Esophagus muscularis mucosa (tissue), 4 donors: Measurements from ENCODE around the gene ERVW-1. TPM values are rescaled to one million over a fixed set of nuclear protein-coding genes. Genes with fewer than 3 reads are reported as not detected.

Experiments used
- DNase-seq: peaks from one replicate; pipeline ENCODE4 v3.0.0-alpha.2; 2017; ENCODE audit errors: extremely low spot score
- H3K27ac ChIP-seq, 4 donors: fragments of 200-600 bp; sonication (generic); replicated peaks in 1 of 4; 1 replicate in 3 of 4; 2 replicates in 1 of 4; pipeline ENCODE4 v1.5.1; 2016 to 2019; ENCODE audit warnings: mild to moderate bottlenecking in 1 of 4
- H3K27me3 ChIP-seq, 4 donors: fragments of 200-600 bp; sonication (generic); one replicate each; pipeline versions ENCODE4 v1.5.1 to v1.6.0; 2016 to 2019
- H3K36me3 ChIP-seq, 4 donors: fragments of 200-600 bp; sonication (generic); one replicate each; pipeline ENCODE4 v1.5.1; 2016 to 2019
- H3K4me1 ChIP-seq, 4 donors: fragments of 200-600 bp; sonication (generic); one replicate each; pipeline ENCODE4 v1.5.1; 2016 to 2019
- H3K4me3 ChIP-seq, 4 donors: fragments of 200-600 bp; sonication (generic); 1 replicate in 2 of 4; 2 replicates in 2 of 4; pipeline ENCODE4 v1.5.1; 2016 to 2019; ENCODE audit warnings: mild to moderate bottlenecking in 4 of 4, moderate library complexity in 1 of 4
- H3K9me3 ChIP-seq, 4 donors: fragments of 200-600 bp; sonication (generic); 1 replicate in 3 of 4; 2 replicates in 1 of 4; pipeline ENCODE4 v1.5.1; 2016 to 2019
- CTCF ChIP-seq, 3 experiments: fragments of 200-600 bp in 2 of 3; fragments of 450-650 bp in 1 of 3; sonication (generic) in 2 of 3; IDR thresholded peaks; one replicate each; pipeline ENCODE4 v1.5.1; 2017 to 2019; ENCODE audit warnings: antibody characterized with exemption in 3 of 3, mild to moderate bottlenecking in 2 of 3, moderate library complexity in 1 of 3
- EP300 ChIP-seq: sonication (generic); formaldehyde crosslinking; IDR thresholded peaks from one replicate; pipeline ENCODE4 v1.6.1; 2017; ENCODE audit warnings: antibody characterized with exemption
- POLR2A ChIP-seq: fragments of 450-650 bp; IDR thresholded peaks from one replicate; pipeline ENCODE4 v1.6.1; 2017; ENCODE audit warnings: antibody characterized with exemption, moderate library complexity, mild to moderate bottlenecking, low read depth
- POLR2AphosphoS5 ChIP-seq, 2 donors: sonication (generic); formaldehyde crosslinking; IDR thresholded peaks; one replicate each; pipeline ENCODE4 v1.6.1; 2017; ENCODE audit warnings: antibody characterized with exemption in 2 of 2
- WGBS: methylation state at CpG from one replicate; pipeline ENCODE4 v1.1.5; 2018; 5-methylcytosine and 5-hydroxymethylcytosine counted together
- intact Hi-C: fragments of 100-400 bp; cut with DNase I; formaldehyde crosslinking; loops from one replicate; pipeline ENCODE4 v1.15.1; 2023
- total RNA-seq, 4 donors: library from RNA; depleted of rRNA; stranded (reverse); fragments of >200 nt; gene quantifications; one replicate each; pipeline versions ENCODE4 v1.1.0 to v1.2.1, GENCODE V29; 2016

ERVW-1 gene
- total RNA-seq, 4 donors from 2014 or later: not detected

GRCh38 chr7:92506363-92506762 lies 28.6 kb upstream of the ERVW-1 start:
- intact Hi-C loops: loop anchor here (10.0 kb wide), 1 partner anchor 292 kb away; no protein-coding TSS in a partner anchor
- 95% methylated on average over 2 of the region's 2 CpGs for WGBS
- Histone ChIP-seq H3K4me3 (no peak overlapping the region), H3K4me1 (no peaks in the 10 kb centered on the region), H3K27me3 (no peaks in the 10 kb centered on the region), H3K9me3 (no peaks in the 10 kb centered on the region), H3K27ac (no peak overlapping the region), H3K36me3 (peaks cover 34 to 98% (median 73%) of the 10 kb centered on the region in 4 donors)
- no peak for DNase-seq
- no peak for TF ChIP-seq EP300
- no peak for TF ChIP-seq POLR2AphosphoS5 (IDR thresholded peaks at IDR 0.05)
- no peak for TF ChIP-seq CTCF (IDR thresholded peaks at IDR 0.05)
- TF ChIP-seq POLR2A: no peak

GRCh38 chr7:92504563-92504962 lies 26.8 kb upstream of the ERVW-1 start:
- peaks cover 39 to 98% (median 78%) of the 10 kb centered on the region in 4 donors for H3K36me3 ChIP-seq
- 89% methylated on average over 3 of the region's 3 CpGs for WGBS

GRCh38 chr7:92503767-92504166 lies 26.0 kb upstream of the ERVW-1 start:
- no peak for DNase-seq
- 96% methylated on average over 2 of the region's 2 CpGs for WGBS
- no peaks in the 10 kb centered on the region for H3K4me1 ChIP-seq
- TF ChIP-seq POLR2AphosphoS5 (IDR thresholded peaks at IDR 0.05) (no peak), CTCF (IDR thresholded peaks at IDR 0.05) (no peak), EP300 (no peak), POLR2A (no peak)
- H3K27ac ChIP-seq: no peak overlapping the region
- no peaks in the 10 kb centered on the region for H3K27me3 ChIP-seq
- intact Hi-C loops: loop anchor here (10.0 kb wide), 1 partner anchor 289 kb away; no protein-coding TSS in a partner anchor
- H3K36me3 ChIP-seq: peaks cover 39 to 99% (median 82%) of the 10 kb centered on the region in 4 donors
- no peak overlapping the region for H3K4me3 ChIP-seq
- H3K9me3 ChIP-seq: no peaks in the 10 kb centered on the region

More at GRCh38 chr7:92504563-92504962, 26.8 kb upstream of the ERVW-1 start:
- no peak overlapping the region for H3K27ac ChIP-seq
- no peaks in the 10 kb centered on the region for H3K4me1 ChIP-seq
- intact Hi-C loops: loop anchor here (10.0 kb wide), 1 partner anchor 290 kb away; no protein-coding TSS in a partner anchor
- H3K27me3 ChIP-seq: no peaks in the 10 kb centered on the region
- H3K4me3 ChIP-seq: no peak overlapping the region
- no peak for TF ChIP-seq POLR2AphosphoS5 (IDR thresholded peaks at IDR 0.05)
- no peak for TF ChIP-seq POLR2A
- no peak for TF ChIP-seq EP300
- TF ChIP-seq CTCF (IDR thresholded peaks at IDR 0.05): no peak
- no peak for DNase-seq
- H3K9me3 ChIP-seq: no peaks in the 10 kb centered on the region

- no peak for DNase-seq
- intact Hi-C loops: no loop called here
- Histone ChIP-seq H3K36me3 (peaks cover 53 to 94% (median 80%) of the 10 kb centered on the region in 4 donors), H3K9me3 (no peaks in the 10 kb centered on the region), H3K4me1 (no peaks in the 10 kb centered on the region), H3K27ac (no peak overlapping the region), H3K4me3 (no peak overlapping the region), H3K27me3 (no peaks in the 10 kb centered on the region)
- TF ChIP-seq POLR2A (no peak), EP300 (no peak), CTCF (IDR thresholded peaks at IDR 0.05) (no peak), POLR2AphosphoS5 (IDR thresholded peaks at IDR 0.05) (no peak)
- 97% methylated on average over 2 of the region's 2 CpGs for WGBS
Measured at GRCh38 chr7:92498557-92498956, 20.8 kb upstream of the ERVW-1 start.

- TF ChIP-seq POLR2A (no peak), CTCF (IDR thresholded peaks at IDR 0.05) (no peak), EP300 (no peak), POLR2AphosphoS5 (IDR thresholded peaks at IDR 0.05) (no peak)
- intact Hi-C loops: no loop called here
- H3K9me3 ChIP-seq: no peaks in the 10 kb centered on the region
- 91% methylated on average over 2 of the region's 2 CpGs for WGBS
- no peaks in the 10 kb centered on the region for H3K27me3 ChIP-seq
- peaks cover 56 to 96% (median 81%) of the 10 kb centered on the region in 4 donors for H3K36me3 ChIP-seq
- H3K4me1 ChIP-seq: no peaks in the 10 kb centered on the region
- no peak overlapping the region for H3K27ac ChIP-seq
- DNase-seq: no peak
- no peak overlapping the region for H3K4me3 ChIP-seq
Measured at GRCh38 chr7:92496876-92497275, 19.1 kb upstream of the ERVW-1 start.
